ENCODE data around the gene THUMPD2. TPM values are rescaled to one million over a fixed set of nuclear protein-coding genes. Genes with fewer than 3 reads are reported as not detected.

THUMPD2 gene
- total and polyA plus RNA-seq, 12 donors: 4.3 to 10.4 (median 5.7) TPM

- Histone ChIP-seq H3K9me3 (peaks cover 0 to 2% (median 0%) of the 10 kb centered on the region in 11 donors), H3K27me3 (no peaks in the 10 kb centered on the region), H3K4me1 (no peaks in the 10 kb centered on the region), H3K36me3 (peaks cover 0 to 5% (median 0%) of the 10 kb centered on the region in 9 donors), H3K4me3 (no peak overlapping the region), H3K27ac (no peak overlapping the region)
- ATAC-seq (no peak), DNase-seq (no peak)
- TF ChIP-seq CTCF (IDR thresholded peaks at IDR 0.05): no peak
- intact Hi-C loops (cut with DNase I): no loop called here
- 97% methylated on average over 9 of the region's 9 CpGs for WGBS, 2 donors
Observed at GRCh38 chr2:39708003-39708402, 71.1 kb downstream of the THUMPD2 start.

GRCh38 chr2:39706945-39707344 is 72.1 kb downstream of the THUMPD2 start:
- WGBS, 2 donors: 96 to 97% methylated on average over 8 of the region's 8 CpGs
- Histone ChIP-seq H3K4me1 (no peaks in the 10 kb centered on the region), H3K27me3 (no peaks in the 10 kb centered on the region), H3K36me3 (peaks cover 0 to 5% (median 0%) of the 10 kb centered on the region in 9 donors), H3K27ac (no peak overlapping the region), H3K9me3 (peaks cover 0 to 12% (median 4%) of the 10 kb centered on the region in 11 donors), H3K4me3 (no peak overlapping the region)
- DNase-seq: no peak
- ATAC-seq: no peak
- intact Hi-C loops (cut with DNase I): no loop called here
- no peak for TF ChIP-seq CTCF (IDR thresholded peaks at IDR 0.05)

GRCh38 chr2:39706312-39706711 is 72.7 kb downstream of the THUMPD2 start:
- Histone ChIP-seq H3K4me1 (no peaks in the 10 kb centered on the region), H3K27me3 (no peaks in the 10 kb centered on the region), H3K36me3 (peaks cover 0 to 5% (median 0%) of the 10 kb centered on the region in 9 donors), H3K9me3 (peaks cover 0 to 18% (median 10%) of the 10 kb centered on the region in 11 donors), H3K27ac (no peak overlapping the region), H3K4me3 (no peak overlapping the region)
- DNase-seq (no peak), ATAC-seq (no peak)
- intact Hi-C loops (cut with DNase I): no loop called here
- TF ChIP-seq CTCF (IDR thresholded peaks at IDR 0.05): no peak
- 94 to 95% methylated on average over 1 of the region's 1 CpG for WGBS, 2 donors

GRCh38 chr2:39705638-39706037 is 73.4 kb downstream of the THUMPD2 start:
- H3K4me3 ChIP-seq: no peak overlapping the region
- TF ChIP-seq CTCF (IDR thresholded peaks at IDR 0.05): no peak
- no peaks in the 10 kb centered on the region for H3K27me3 ChIP-seq
- WGBS, 2 donors: 91 to 93% methylated on average over 4 of the region's 4 CpGs
- no peaks in the 10 kb centered on the region for H3K4me1 ChIP-seq
- intact Hi-C loops (cut with DNase I): no loop called here
- H3K9me3 ChIP-seq: peaks cover 0 to 25% (median 15%) of the 10 kb centered on the region in 11 donors
- DNase-seq (no peak), ATAC-seq (no peak)
- no peak overlapping the region for H3K27ac ChIP-seq
- peaks cover 0 to 5% (median 0%) of the 10 kb centered on the region in 9 donors for H3K36me3 ChIP-seq
